ENCODE results near the gene THSD4.

Gene THSD4

DNA sequence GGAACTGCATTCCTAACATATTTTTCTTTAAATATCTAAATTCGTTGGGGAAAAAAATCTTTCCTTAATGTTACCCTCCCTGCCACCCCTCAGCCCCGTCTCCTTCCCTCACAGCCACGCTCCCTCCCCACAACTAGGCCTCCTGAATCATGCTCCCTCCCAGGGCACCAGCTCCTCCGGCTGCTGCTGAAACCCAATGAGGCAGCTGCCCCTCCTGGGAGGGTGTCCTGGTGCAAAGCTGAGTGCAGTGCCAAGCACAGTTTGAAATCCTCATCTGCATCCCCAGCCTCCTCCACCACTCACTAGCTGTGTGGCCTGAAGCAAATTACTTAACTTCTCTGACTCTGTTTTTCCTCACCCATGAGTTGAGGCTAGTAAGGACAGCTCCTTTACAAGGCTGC, 692.4 kb downstream of the THSD4 start:
- DNase-seq (ENCODE audit: low read depth in 2 of 2) = no peak

DNA sequence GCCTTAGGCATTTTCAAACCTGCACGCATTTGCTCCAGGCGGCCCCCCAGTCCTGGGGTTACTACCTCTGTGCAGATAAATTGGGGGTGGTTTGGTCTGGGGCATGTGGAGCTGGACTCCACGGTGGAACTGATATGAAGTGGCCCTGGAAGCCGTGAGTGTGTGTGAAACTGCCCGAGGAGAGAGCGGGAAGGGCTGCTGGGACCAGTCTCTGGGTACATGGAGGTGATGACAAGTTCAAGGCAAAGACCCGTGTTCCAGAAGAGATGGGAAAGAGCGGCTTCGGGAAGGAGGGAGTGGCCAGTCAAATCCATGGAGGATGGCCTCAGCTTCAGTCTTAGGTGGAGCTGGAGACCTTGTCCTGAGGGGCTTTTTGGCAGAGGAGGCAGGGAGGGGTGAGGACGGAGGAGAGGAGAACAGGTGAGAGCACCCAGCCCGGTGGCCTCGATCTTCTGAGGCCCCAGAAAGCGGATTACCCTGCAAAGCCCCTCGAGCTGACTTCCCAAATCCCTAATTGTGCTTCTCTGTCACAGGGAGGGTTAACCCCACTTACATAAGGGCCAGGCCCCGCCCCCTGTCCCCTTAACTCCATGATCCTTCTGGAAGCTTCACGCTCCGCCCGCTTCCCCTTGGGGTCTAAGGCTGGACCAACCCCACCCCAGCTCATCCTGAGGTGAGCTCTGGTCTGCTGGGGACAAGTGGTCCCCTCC, 693.2 kb downstream of the THSD4 start:
- no peak for DNase-seq (ENCODE audit: low read depth in 2 of 2)

DNA sequence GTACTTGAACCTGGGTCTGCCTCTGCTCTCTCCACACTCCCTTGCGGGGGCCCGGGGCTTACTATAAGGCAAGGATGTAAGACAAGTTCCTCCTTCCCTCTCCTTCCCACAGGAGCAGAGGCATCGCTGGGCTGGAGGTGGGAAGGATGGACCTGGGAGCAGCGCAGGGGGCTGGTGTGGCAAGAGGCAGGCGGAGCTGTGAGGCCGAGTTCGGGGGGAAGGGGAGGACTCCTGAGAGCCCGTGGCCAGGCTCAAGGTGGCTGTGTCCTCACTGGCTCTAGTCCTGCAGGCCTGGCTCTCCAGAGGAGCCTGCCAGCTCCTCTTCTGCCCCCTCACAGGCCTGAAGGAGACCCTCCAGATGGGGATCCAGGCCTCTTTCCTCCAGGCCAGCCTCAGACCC, 694.1 kb downstream of the THSD4 start:
- DNase-seq (ENCODE audit: low read depth in 2 of 2) = no peak

DNA sequence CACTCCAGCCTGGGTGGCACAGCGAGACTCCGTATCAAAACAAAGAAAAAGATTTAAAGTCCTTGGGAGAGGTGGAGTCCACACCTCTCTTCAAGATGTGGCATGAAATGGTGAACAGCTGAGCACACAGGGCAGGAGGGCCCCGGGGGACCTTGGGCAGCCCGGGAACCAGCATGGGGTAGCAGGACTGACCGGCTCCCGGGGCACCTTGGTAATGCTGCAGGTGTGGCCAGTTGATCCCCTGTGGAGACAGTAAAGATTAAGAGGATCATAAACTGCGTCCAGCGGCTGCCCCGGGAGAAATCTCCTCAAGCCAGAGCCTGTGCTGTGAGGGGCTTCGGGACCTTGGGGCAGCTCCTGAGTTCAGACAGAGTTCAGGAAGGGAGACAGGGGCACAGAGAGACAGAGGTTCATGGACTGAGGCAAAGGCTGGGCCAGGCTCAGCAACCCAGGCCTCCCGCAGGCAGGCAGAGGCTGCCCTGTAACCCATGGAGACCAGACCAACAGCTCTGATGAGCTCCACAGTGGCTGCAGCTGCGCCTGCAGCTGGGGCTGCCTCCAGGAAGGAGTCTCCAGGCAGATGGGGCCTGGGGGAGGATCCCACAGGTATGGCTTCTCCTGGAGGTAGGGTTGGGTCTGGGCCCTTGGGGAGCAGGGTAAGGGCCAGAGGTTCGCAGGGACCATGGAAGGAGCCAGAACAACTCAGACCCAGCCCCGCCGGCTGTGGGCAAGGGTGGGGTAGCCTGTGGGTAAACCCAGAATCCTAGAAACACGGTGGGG, 695.2 kb downstream of the THSD4 start, which contains the start of gene NR2E3:
TSS of gene NR2E3 (plus strand) at position 299 of the 780 bp plus-strand sequence. CDS start at position 489, 190 bp downstream.
- DNase-seq (ENCODE audit: low read depth in 2 of 2) = no peak

DNA sequence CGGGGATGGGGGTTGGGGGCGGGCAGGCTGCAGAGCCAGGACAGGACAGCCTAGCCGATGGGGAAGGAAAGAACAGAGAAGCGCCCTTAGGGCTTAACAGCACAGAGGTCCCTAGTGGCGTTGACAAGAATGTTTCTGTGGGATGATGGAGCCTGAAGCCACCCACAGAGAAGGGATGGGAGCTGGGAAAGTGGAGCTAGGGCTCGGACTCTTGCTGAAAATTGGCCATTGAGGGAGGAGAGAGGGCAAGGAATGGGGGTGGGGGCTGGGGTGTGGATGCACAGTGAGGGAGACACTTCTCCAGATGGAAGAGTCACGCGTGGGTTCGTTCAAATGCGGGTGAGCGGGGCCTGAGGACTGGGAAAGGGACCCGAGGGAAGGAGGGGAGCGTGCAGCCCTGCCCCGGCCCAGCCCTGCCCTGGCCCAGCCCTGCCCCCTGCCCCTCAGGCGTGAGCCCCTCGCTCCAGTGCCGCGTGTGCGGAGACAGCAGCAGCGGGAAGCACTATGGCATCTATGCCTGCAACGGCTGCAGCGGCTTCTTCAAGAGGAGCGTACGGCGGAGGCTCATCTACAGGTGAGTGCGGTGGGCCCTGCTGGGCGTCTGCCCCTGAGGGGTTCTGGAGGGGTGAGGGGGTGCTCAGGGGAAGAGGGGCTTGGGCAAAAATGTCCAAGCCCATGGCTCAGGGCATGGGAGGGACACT, 695.9 kb downstream of the THSD4 start:
- DNase-seq (ENCODE audit: low read depth in 2 of 2) = no peak

DNA sequence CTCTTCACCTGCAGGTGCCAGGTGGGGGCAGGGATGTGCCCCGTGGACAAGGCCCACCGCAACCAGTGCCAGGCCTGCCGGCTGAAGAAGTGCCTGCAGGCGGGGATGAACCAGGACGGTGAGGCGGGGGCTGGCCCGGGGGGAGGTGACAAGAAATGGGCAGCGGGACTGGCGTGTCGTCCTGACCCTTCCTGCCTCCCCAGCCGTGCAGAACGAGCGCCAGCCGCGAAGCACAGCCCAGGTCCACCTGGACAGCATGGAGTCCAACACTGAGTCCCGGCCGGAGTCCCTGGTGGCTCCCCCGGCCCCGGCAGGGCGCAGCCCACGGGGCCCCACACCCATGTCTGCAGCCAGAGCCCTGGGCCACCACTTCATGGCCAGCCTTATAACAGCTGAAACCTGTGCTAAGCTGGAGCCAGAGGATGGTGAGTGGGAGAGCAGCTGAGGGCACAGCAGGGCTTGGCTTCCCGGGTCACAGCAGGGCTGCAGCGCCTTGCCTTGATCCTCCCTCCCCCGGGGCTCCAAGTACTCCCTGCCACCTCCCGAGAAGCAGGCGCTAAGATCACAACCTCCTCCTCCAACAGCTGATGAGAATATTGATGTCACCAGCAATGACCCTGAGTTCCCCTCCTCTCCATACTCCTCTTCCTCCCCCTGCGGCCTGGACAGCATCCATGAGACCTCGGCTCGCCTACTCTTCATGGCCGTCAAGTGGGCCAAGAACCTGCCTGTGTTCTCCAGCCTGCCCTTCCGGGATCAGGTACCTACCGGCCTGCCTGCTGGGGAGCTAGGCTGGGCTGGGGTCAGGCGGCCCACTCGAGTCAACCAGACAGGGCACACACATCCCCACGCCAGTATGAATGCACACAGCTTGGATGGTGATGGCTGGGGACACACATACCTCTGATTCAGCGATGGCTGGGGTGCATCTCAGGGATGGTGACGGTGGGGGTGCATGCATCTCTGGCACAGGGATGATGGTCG, 696.8 kb downstream of the THSD4 start:
- no peak for DNase-seq (ENCODE audit: low read depth in 2 of 2)

DNA sequence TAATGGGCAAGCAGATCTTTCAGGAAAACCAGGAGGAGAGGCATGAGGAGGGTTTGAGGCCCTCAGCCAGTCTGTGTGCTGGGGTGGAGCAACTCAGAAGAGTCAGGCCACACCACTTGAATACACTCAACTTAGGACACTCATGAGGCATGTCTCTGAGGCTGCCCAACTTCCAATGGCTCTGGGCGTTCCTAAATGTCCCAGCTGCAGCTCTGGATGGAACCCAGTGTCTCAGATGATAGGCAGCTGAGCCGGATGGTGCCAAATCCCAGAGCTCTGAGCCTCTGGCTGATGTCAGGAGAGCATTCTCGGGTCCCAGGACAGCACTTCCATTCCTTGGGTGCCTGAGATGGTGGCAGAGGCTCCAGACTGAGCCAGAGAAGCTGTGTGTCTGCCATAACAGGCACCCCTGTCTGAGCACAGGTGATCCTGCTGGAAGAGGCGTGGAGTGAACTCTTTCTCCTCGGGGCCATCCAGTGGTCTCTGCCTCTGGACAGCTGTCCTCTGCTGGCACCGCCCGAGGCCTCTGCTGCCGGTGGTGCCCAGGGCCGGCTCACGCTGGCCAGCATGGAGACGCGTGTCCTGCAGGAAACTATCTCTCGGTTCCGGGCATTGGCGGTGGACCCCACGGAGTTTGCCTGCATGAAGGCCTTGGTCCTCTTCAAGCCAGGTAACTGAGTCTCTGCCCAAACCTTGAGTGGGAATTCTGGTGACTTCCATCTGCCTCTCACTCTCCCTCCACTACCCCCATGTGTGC, 697.9 kb downstream of the THSD4 start:
- DNase-seq (ENCODE audit: low read depth in 2 of 2) = no peak

DNA sequence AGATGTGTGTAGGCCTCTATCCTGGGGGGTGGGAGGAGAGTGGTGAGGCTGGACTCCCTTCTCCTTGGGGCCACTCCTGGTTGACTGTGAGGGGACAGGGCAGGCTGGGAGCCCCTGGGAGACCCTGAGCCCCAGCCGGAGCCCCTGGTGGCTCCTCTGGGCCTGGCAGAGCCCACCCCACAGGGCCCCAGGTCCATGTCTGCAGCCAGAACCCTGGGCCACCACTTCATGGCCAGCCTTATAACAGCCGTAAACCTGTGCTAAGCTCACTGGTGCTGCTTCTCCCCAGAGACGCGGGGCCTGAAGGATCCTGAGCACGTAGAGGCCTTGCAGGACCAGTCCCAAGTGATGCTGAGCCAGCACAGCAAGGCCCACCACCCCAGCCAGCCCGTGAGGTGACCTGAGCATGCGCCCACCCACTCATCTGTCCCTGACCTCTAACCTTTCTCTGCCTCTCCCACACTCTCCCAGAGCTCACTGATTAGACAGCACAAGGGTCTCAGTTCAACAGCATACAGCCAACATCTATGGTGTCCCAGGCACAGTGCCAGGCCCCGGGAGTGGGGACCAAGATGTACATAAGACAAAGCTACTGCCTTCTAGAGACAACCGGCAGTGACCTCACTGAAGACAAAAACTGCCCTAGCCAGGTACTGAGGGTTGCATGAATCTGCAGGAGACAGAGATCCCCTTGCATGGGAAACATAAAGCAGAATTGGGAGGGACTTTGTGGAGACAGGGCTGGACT, 698.6 kb downstream of the THSD4 start:
- no peak for DNase-seq (ENCODE audit: low read depth in 2 of 2)

DNA sequence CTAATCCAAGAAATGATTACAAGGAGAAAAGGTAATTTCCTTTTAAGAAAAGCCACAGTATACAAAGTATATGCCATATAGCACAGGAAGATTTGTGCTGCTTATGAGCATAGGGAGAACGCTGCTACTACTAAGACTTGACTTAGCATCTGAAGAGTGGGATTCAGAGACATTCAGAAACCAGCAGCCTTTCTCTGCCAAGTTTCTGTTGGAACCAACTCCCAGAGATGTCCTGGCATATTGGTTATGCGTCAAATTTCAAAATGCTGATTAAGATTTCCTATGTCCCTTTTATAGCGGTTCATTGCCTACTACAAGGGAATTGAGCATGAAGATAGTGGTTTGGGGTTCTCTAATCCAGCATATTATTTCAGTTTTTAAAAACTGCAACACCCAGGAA, 700.0 kb downstream of the THSD4 start:
- DNase-seq (ENCODE audit: low read depth in 2 of 2) = no peak

DNA sequence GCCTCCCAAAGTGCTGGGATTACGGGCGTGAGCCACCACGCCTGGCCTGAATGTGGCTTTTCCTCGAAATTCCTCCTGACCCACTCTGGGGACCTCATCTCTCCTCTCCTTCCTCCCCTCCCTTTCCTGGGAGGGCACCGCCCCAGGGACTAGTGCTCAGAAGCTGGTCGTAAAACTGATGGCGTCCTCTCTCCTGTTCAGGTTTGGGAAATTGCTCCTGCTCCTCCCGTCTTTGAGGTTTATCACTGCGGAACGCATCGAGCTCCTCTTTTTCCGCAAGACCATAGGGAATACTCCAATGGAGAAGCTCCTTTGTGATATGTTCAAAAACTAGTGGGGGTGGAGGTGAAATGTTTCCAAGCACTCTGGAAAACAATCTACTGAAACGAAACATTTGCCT, 702.1 kb downstream of the THSD4 start:
- no peak for DNase-seq (ENCODE audit: low read depth in 2 of 2)

DNA sequence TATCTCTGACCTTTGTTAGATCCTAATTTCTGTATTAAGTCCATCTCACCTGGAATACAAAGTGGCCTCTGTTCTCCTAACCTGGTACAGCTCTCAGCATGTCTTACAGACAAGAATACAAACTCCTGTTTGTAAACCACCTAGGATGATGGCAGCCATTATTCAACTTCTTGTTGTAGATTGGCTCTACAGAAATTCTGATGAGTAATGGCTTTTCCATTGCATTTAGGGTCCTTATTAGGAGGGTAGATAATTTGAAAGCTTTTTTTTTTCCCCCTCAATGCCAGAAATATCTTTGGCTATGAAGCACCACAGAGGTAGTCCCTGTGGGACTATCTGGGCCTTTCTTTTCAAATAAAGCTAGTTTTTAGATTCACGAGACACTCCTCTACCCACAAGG, 704.9 kb downstream of the THSD4 start:
- DNase-seq (ENCODE audit: low read depth in 2 of 2) = no peak

DNA sequence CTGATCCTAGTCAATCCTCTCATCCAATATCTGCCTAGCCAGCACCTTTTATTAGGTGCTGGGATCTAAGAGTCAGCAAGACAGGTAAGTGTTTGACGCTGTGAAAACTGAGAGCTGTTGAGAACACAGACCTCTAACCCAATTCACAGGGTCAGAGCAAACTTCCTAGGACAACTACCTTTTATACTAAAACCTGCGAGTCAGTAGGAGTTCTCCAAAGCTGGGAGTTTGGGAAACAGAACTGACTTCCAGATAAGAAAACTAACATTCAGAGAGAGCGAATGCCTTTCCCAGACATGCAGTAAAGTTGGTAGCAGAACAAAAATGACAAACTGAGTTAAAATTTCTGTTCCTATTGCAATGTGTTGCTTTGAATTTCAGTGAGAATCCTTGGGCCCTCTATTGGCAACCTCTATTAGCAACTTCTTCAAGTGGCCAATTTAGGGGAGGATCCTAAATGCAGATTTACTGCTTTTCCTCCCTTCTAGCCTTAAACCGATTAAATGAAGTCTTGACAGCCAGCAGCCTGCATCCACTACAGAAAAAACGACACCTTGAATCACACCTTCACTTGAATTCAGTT, 706.4 kb downstream of the THSD4 start:
- no peak for DNase-seq (ENCODE audit: low read depth in 2 of 2)

DNA sequence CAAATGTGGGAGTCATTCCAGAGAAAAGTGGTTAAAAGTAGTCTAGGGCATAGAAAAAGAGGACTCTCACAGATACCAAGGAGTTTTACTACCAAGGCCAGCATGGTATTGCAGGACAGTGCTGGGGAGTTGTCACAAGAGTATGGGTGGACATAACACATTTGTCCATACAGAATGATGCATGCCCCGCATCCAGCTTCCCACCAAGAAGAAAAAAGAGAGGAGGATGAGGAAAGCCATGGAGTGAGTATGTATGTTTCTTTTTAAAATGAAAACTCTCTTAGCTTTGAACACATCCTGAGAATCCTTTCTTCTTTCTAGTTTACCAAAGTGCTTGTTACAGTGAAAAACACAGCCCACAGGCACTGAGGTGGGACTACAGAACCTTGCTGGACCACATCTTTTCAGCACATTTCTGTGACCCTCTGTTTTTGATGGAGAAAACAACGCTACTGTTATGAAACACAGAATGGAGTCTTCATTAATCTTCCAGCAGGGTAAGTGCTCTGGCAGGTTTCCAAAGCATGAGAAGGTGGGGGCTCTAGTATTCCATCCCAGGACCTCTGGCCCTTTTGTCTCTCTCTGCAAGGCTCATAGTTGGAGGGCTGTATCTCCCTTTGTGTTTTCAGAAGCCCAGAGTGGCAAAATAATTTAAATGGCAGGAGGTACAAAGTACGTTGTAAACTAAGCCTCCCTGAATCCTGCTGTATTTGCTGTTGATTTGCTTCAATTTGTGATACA, 707.8 kb downstream of the THSD4 start:
- no peak for DNase-seq (ENCODE audit: low read depth in 2 of 2)

DNA sequence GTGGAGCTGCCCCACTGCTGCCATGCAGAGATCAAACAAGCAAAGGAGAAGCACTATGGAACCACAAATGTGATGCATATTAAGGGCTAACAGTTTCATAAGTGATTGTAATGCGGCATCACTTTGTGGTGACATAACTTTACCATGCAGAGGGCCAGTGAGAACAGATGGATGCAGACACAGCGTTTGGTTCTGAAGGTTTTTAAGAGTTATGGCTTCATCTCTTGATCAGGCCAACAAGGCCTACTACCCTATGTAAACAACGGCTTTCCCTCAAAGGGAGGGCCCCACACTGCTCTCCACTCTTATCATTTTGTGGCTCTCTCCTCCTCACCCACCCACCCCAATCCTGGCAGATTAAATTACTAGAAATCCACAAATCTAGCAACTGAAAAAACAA, 708.5 kb downstream of the THSD4 start:
- no peak for DNase-seq (ENCODE audit: low read depth in 2 of 2)

DNA sequence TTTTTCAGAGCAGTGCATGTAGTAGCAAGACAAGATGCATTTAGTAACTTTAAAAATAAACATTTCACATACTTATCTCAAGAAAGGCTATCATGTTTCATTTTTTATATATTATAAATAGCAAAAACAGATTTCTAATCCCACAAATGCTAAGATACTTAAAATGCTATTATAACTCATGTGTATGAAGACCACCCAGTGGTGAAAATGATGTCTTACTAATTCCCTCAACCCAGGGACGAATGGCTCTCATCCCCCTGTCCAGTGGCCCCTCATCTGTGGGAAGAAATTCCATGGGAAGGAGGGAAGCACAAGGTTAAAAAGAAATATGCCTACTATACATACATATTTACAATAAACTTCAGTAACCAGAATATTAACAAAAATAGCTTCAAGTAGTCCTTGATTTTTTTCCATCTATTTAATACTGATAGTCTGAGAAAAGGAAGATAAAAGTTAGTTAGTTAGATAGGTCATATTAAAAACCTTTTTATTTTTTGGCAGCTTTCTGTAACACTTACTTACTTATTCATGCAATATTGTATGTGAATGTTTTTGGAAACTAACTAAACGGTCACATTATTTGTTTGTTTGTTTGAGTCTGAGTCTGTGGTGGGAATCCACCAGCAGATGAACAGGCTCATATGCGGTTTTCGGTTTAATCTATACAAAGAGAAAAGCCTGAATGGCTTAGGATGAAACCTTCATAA, 709.9 kb downstream of the THSD4 start:
- DNase-seq (ENCODE audit: low read depth in 2 of 2) = no peak

DNA sequence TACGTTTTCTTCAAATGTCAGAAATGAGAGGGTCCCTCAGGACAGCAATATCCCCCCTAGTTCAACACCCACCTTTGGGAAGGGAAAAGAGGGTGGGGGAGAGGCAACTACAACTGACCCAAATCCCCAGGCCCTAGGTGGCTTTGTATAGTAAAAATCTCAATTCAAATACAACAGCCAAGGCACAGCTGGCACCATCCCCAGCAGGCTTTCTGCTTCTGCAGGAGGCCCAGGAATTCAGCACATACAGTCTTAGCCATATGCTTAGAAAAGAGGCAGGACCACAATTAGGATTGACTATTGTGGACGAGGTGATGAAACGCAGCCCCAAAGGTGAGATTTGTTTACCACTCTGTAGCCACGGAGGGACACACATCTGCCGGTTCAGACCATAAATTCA, 710.9 kb downstream of the THSD4 start:
- no peak for DNase-seq (ENCODE audit: low read depth in 2 of 2)

DNA sequence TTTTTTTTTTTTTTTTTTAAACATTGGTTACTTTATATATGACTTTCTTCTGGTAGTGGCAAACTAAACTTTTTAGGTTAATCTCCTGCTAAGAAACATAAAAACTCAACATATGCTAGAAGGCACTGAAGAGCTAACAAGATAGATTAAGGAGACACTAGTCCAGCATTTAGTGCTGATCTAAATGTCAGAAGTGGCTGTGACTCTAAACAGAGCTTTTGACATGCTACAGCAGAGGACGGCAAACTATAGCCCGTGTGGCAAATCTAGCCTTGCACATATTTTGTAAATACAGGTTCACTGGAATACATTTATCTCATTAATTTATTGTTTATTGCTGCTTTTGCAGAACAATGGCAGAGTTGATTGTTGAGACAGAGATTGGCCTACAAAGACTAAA, 715.7 kb downstream of the THSD4 start:
- no peak for DNase-seq (ENCODE audit: low read depth in 2 of 2)

Data from fibroblast of skin of left biceps (primary cell).